Testis (tissue), 2 donors: ENCODE measurements around the gene SLCO1A2.

ENCODE experiments used
- POLR2A ChIP-seq: fragments of 450-650 bp; IDR thresholded peaks from one replicate; pipeline ENCODE4 v1.6.1; 2017; ENCODE audit warnings: antibody characterized with exemption, mild to moderate bottlenecking, moderate library complexity
- TF ChIP-seq, protein P1 (sequence below), 3 experiments: fragments of 450-650 bp in 2 of 3; fragments of 200-600 bp in 1 of 3; sonication (generic) in 1 of 3; IDR thresholded peaks; one replicate each; pipeline ENCODE4 v1.5.1; 2016 to 2019; ENCODE audit warnings: antibody characterized with exemption in 3 of 3, mild to moderate bottlenecking in 2 of 3, moderate library complexity in 1 of 3

DNA sequence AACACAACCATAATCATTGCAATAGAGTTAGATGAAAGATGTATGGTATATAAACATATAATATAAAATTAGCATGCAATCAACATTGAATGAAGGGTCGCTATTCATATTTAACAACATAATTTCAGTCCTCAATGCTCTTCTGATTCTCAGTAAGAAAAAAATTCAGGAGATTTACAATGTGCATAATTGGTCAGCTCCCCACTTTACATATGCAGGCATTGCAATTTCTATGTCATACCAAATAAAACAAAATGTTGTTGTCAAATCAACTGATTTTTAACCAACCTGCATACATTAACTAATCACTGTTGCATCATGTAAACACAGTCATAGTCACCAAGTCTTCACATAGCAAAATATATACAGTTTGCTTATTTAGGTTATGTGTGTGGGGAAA is 5.2 kb upstream of the SLCO1A2 start:
- no peak for TF ChIP-seq POLR2A
- TF ChIP-seq, protein P1, sequence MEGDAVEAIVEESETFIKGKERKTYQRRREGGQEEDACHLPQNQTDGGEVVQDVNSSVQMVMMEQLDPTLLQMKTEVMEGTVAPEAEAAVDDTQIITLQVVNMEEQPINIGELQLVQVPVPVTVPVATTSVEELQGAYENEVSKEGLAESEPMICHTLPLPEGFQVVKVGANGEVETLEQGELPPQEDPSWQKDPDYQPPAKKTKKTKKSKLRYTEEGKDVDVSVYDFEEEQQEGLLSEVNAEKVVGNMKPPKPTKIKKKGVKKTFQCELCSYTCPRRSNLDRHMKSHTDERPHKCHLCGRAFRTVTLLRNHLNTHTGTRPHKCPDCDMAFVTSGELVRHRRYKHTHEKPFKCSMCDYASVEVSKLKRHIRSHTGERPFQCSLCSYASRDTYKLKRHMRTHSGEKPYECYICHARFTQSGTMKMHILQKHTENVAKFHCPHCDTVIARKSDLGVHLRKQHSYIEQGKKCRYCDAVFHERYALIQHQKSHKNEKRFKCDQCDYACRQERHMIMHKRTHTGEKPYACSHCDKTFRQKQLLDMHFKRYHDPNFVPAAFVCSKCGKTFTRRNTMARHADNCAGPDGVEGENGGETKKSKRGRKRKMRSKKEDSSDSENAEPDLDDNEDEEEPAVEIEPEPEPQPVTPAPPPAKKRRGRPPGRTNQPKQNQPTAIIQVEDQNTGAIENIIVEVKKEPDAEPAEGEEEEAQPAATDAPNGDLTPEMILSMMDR (IDR thresholded peaks at IDR 0.05) = no peak
